ENCODE data around the gene CDH4.

Gene CDH4

GRCh38 chr20:61458146-61458746, 206.2 kb downstream of the CDH4 start:
- TF ChIP-seq, protein P1, sequence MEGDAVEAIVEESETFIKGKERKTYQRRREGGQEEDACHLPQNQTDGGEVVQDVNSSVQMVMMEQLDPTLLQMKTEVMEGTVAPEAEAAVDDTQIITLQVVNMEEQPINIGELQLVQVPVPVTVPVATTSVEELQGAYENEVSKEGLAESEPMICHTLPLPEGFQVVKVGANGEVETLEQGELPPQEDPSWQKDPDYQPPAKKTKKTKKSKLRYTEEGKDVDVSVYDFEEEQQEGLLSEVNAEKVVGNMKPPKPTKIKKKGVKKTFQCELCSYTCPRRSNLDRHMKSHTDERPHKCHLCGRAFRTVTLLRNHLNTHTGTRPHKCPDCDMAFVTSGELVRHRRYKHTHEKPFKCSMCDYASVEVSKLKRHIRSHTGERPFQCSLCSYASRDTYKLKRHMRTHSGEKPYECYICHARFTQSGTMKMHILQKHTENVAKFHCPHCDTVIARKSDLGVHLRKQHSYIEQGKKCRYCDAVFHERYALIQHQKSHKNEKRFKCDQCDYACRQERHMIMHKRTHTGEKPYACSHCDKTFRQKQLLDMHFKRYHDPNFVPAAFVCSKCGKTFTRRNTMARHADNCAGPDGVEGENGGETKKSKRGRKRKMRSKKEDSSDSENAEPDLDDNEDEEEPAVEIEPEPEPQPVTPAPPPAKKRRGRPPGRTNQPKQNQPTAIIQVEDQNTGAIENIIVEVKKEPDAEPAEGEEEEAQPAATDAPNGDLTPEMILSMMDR (IDR thresholded peaks at IDR 0.05; ENCODE audit: low read length, missing control alignments), result no peak
- DNase-seq (ENCODE audit: low read depth), result no peak
- H3K4me3 ChIP-seq (replicated peaks; ENCODE audit: low read depth, low read length), result no peak overlapping the region

DNA sequence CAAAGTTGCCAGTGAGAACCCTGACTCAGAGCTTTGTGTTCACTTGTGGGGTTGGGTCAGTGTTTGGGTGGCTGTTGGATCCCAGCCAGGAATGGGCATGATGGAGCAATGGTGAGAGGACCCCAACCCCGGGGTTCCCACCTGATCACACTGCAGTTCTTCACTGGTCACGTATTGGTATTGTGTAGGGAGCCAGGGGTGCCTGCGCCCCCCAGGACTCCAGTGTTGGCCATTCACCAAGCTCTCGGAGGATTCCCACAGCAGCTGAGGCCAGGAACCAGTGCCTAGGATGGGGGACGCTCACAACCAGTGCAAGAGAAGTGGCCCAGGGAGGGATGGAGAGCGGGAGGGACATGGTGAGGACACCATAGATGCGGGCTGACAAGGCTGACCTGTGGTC, 207.2 kb downstream of the CDH4 start:
- no peak overlapping the region for H3K4me3 ChIP-seq (replicated peaks; ENCODE audit: low read depth, low read length)
- TF ChIP-seq, protein P1 (IDR thresholded peaks at IDR 0.05; ENCODE audit: low read length, missing control alignments), result no peak
- no peak for DNase-seq (ENCODE audit: low read depth)

DNA sequence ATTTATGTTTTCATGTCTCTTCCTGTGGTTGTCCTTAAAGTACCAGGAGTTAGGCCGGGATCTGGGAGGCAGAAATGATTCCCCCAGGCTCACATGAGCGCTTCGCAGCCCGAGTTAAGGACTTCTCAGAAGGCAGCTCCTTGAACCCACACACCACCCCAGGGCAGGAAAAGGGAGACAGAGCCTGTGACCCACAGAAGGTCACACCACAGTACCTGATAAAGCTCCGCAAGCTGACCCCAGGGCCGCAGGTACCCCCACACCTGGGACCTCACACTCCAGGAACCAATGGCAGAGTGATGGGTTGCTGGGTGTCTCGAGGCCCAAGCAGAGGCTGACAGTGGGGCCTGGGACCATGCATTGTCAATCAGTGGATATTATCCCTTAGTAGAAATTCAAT, 207.6 kb downstream of the CDH4 start:
- TF ChIP-seq, protein P1 (IDR thresholded peaks at IDR 0.05; ENCODE audit: low read length, missing control alignments), result no peak
- no peak for DNase-seq (ENCODE audit: low read depth)
- no peak overlapping the region for H3K4me3 ChIP-seq (replicated peaks; ENCODE audit: low read depth, low read length)

GRCh38 chr20:61460261-61461052, 208.4 kb downstream of the CDH4 start:
- TF ChIP-seq, protein P1 (IDR thresholded peaks at IDR 0.05; ENCODE audit: low read length, missing control alignments), result no peak
- no peak for DNase-seq (ENCODE audit: low read depth)

GRCh38 chr20:61461461-61461860, 209.4 kb downstream of the CDH4 start:
- DNase-seq (ENCODE audit: low read depth), result no peak
- TF ChIP-seq, protein P1 (IDR thresholded peaks at IDR 0.05; ENCODE audit: low read length, missing control alignments), result no peak

More at GRCh38 chr20:61460261-61461052, 208.4 kb downstream of the CDH4 start:
- no peak overlapping the region for H3K4me3 ChIP-seq (replicated peaks; ENCODE audit: low read depth, low read length)

GRCh38 chr20:61464307-61465303, 212.5 kb downstream of the CDH4 start:
- no peak overlapping the region for H3K4me3 ChIP-seq (replicated peaks; ENCODE audit: low read depth, low read length)
- TF ChIP-seq, protein P1 (IDR thresholded peaks at IDR 0.05; ENCODE audit: low read length, missing control alignments), result no peak
- DNase-seq (ENCODE audit: low read depth), result no peak

More at GRCh38 chr20:61461461-61461860, 209.4 kb downstream of the CDH4 start:
- no peak overlapping the region for H3K4me3 ChIP-seq (replicated peaks; ENCODE audit: low read depth, low read length)
